ENCODE results near the gene RASGRP4. TPM values are rescaled to one million over a fixed set of nuclear protein-coding genes. Genes with fewer than 3 reads are reported as not detected.
"Not testable (repeated sequence)": the region's sequence is repeated elsewhere in the genome, so short reads cannot be mapped to it uniquely, and the experiment has no call there.

The RASGRP4 gene
- total RNA-seq, 1 donor from 2014 or later = 1.0 TPM

DNA sequence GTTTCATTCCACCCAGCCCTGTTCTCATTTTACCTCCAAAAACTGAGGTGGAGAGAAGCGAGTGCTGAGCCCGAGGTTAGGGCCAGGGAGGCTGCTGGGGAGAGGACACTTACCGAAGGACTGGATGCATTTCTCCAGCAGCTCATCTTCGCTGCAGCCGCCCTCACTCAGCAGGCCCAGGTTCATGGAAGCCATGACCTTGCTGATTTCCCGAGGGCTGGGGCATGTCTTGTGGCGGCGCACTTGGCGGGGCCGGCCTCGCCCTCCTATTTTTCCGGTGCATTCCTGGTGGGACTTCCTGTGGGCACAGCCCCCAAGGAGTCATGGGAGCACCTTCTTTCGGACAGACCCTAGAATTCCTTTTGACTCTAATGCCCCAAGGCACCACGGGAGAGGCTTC is 4.2 kb downstream of the RASGRP4 start:
- Histone ChIP-seq H3K27ac (ENCODE audit: low read depth, low read length) (no peak overlapping the region), H3K4me1 (ENCODE audit: control insufficient read depth in 3 of 3, insufficient read depth in 3 of 3, low read length in 3 of 3) (peaks cover 3 to 6% (median 5%) of the 10 kb centered on the region in 3 donors), H3K27me3 (ENCODE audit: control insufficient read depth in 3 of 3, insufficient read depth in 3 of 3, low read length in 3 of 3) (peaks cover 0 to 9% (median 3%) of the 10 kb centered on the region in 3 donors), H3K4me3 (ENCODE audit: low read length in 3 of 3) (no peak overlapping the region), H3K9ac (ENCODE audit: low read depth in 1 of 3, low read length in 3 of 3) (no peak overlapping the region), H3K36me3 (ENCODE audit: control insufficient read depth in 3 of 3, insufficient read depth in 3 of 3, low read length in 3 of 3) (no peaks in the 10 kb centered on the region), H3K9me3 (ENCODE audit: control insufficient read depth in 3 of 3, low read length in 3 of 3) (no peaks in the 10 kb centered on the region)

DNA sequence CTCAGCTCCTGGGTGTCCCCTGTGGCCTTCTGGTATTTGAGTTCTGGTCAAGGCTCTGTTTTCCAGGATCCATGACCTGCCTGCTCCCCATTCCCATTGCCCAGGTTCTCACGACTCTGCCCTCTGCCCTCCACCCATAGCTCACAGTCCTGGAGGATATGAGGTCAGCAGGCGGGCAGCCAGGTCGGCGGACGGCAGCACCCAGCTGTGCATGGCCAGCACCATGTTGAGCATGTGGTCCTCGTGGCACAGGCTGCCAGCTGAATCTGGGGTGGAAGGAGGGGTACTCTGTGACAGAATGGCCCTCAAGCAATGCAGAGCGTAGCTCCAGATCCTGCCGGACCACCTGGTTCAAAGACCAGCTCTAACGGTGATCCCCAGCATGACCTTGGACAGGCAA is 5.1 kb downstream of the RASGRP4 start:
- no peaks in the 10 kb centered on the region for H3K36me3 ChIP-seq (ENCODE audit: control insufficient read depth in 3 of 3, insufficient read depth in 3 of 3, low read length in 3 of 3)
- no peaks in the 10 kb centered on the region for H3K9me3 ChIP-seq (ENCODE audit: control insufficient read depth in 3 of 3, low read length in 3 of 3)
- H3K4me1 ChIP-seq (ENCODE audit: control insufficient read depth in 3 of 3, insufficient read depth in 3 of 3, low read length in 3 of 3) = peaks cover 3 to 6% (median 5%) of the 10 kb centered on the region in 3 donors
- no peak overlapping the region for H3K4me3 ChIP-seq (ENCODE audit: low read length in 3 of 3)
- no peak overlapping the region for H3K9ac ChIP-seq (ENCODE audit: low read depth in 1 of 3, low read length in 3 of 3)
- H3K27ac ChIP-seq (ENCODE audit: low read depth, low read length) = no peak overlapping the region
- peaks cover 0 to 9% (median 3%) of the 10 kb centered on the region in 3 donors for H3K27me3 ChIP-seq (ENCODE audit: control insufficient read depth in 3 of 3, insufficient read depth in 3 of 3, low read length in 3 of 3)

DNA sequence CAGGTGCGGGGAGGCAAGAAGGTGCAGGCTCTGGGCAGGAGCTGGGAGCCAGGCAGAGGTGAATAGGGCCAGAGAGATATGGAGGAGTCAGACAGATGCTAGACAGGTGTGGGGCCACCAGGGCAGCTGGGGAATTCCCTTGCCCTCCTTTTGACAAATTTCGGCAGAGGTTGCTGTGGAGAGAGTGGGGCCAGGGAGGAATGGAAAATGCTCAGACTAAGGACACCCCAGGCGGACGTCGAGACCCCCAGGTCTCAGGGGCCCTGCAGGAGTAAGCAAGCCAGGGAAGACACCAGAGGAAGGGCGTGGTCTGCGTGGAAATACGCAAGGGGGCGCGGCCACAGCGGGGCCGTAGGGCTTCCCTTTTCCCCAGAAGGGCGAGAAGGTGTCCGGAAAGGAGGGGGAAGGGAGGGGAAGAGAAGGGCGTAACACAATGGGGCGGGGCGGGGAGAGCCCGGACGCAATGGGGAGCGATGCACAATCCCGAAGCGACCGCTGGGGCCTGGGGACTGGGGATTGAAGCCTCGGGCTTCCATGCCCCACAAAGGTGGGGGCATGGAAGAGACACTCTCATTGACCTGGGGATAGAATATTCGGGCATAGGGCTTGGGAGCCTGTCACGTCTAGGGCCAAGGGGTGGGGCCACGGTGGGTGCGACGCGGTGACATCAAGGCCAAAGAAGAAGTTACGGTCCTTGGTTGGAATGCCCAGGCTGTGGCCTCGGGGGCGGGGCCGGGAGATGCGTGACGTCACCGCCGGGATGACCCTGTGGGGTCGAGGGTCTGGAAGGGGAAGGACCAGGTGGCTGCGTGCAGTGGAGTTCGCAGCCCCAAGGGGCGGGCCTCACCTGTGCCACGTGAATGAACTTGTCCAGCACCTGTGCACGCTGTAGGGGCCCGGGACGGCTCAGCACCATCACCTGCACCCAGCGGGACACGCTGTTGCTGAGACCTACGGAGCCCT is 8.2 kb downstream of the RASGRP4 start:
- Histone ChIP-seq H3K4me3 (ENCODE audit: low read length in 3 of 3) (peak overlapping the region in 2 of 3 donors; percentile 20 to 35), H3K27me3 (ENCODE audit: control insufficient read depth in 3 of 3, insufficient read depth in 3 of 3, low read length in 3 of 3) (peaks cover 0 to 8% (median 3%) of the 10 kb centered on the region in 3 donors), H3K36me3 (ENCODE audit: control insufficient read depth in 3 of 3, insufficient read depth in 3 of 3, low read length in 3 of 3) (no peaks in the 10 kb centered on the region), H3K9ac (ENCODE audit: low read depth in 1 of 3, low read length in 3 of 3) (peak overlapping the region in 1 of 3 donors; percentile 40), H3K27ac (ENCODE audit: low read depth, low read length) (no peak overlapping the region), H3K4me1 (ENCODE audit: control insufficient read depth in 3 of 3, insufficient read depth in 3 of 3, low read length in 3 of 3) (peaks cover 3 to 6% (median 5%) of the 10 kb centered on the region in 3 donors), H3K9me3 (ENCODE audit: control insufficient read depth in 3 of 3, low read length in 3 of 3) (no peaks in the 10 kb centered on the region)

DNA sequence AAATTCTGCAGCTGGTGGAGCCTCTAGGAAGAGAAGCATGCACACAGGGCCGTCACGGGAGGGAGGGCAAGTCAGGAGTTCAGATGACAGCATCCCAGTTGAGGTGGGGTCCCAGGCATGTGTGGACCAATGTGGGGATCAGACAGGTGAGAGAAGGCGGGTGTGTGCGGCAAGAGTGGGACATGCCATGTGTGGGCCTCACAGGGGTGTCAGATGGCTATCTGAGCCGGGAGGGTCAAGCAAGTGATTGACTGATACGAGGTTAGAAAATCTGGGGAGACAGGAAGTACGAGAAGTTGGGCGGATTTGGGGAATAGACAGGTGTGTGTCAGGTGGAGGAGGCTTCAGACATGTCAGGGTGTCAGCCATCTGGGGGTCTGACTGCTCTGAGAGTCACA is 8.9 kb downstream of the RASGRP4 start:
- Histone ChIP-seq H3K9ac (ENCODE audit: low read depth in 1 of 3, low read length in 3 of 3) (peak overlapping the region in 1 of 3 donors; percentile 40), H3K36me3 (ENCODE audit: control insufficient read depth in 3 of 3, insufficient read depth in 3 of 3, low read length in 3 of 3) (no peaks in the 10 kb centered on the region), H3K27me3 (ENCODE audit: control insufficient read depth in 3 of 3, insufficient read depth in 3 of 3, low read length in 3 of 3) (peaks cover 0 to 7% (median 3%) of the 10 kb centered on the region in 3 donors), H3K9me3 (ENCODE audit: control insufficient read depth in 3 of 3, low read length in 3 of 3) (no peaks in the 10 kb centered on the region), H3K4me3 (ENCODE audit: low read length in 3 of 3) (no peak overlapping the region), H3K4me1 (ENCODE audit: control insufficient read depth in 3 of 3, insufficient read depth in 3 of 3, low read length in 3 of 3) (peaks cover 3 to 6% (median 5%) of the 10 kb centered on the region in 3 donors), H3K27ac (ENCODE audit: low read depth, low read length) (no peak overlapping the region)

DNA sequence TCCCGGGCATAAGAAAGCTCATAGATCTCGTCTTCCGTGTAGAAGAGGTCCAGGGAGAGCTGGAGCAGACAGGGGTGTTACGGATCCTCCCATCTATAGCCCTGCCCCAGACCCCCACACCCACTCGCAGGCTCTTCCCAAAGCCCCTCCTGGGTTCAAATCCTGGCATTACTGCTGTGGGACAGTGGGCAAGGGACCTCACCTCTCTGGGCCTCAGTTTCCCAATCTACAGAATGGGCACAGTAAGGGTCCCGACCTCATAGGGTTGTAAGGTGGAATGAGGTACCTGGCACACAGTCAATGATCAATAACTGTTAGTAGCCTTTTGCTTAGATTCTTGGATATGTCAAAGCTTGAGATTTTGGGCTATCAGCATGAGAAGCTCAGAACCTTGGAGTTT is 12.6 kb downstream of the RASGRP4 start:
- peaks cover 3 to 5% (median 5%) of the 10 kb centered on the region in 3 donors for H3K4me1 ChIP-seq (ENCODE audit: control insufficient read depth in 3 of 3, insufficient read depth in 3 of 3, low read length in 3 of 3)
- H3K27me3 ChIP-seq (ENCODE audit: control insufficient read depth in 3 of 3, insufficient read depth in 3 of 3, low read length in 3 of 3) = no peaks in the 10 kb centered on the region
- H3K36me3 ChIP-seq (ENCODE audit: control insufficient read depth in 3 of 3, insufficient read depth in 3 of 3, low read length in 3 of 3) = no peaks in the 10 kb centered on the region
- H3K9me3 ChIP-seq (ENCODE audit: control insufficient read depth in 3 of 3, low read length in 3 of 3) = no peaks in the 10 kb centered on the region
- H3K9ac ChIP-seq (ENCODE audit: low read depth in 1 of 3, low read length in 3 of 3) = no peak overlapping the region
- H3K4me3 ChIP-seq (ENCODE audit: low read length in 3 of 3) = no peak overlapping the region
- no peak overlapping the region for H3K27ac ChIP-seq (ENCODE audit: low read depth, low read length)

DNA sequence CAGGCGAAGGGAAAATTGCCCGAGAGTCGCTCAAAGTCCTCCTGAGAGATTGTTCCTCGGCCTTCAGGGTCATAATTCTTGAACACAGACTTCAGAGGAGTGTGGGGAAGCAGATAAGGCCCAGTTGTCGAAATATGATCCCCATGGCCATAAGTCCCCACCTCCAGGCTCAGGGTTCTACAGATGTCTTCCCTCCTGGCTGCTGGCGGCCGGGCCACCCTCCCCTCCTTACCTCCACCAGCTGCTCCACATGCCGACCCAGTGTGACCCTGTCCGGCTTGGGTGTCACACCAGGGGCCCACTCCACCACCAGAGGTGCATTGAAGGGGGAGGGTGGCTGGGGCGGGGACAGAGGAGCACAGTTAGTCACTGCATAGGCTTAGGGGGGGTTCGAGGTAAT is 13.1 kb downstream of the RASGRP4 start:
- H3K36me3 ChIP-seq (ENCODE audit: control insufficient read depth in 3 of 3, insufficient read depth in 3 of 3, low read length in 3 of 3) = no peaks in the 10 kb centered on the region
- H3K9me3 ChIP-seq (ENCODE audit: control insufficient read depth in 3 of 3, low read length in 3 of 3) = no peaks in the 10 kb centered on the region
- no peak overlapping the region for H3K27ac ChIP-seq (ENCODE audit: low read depth, low read length)
- H3K27me3 ChIP-seq (ENCODE audit: control insufficient read depth in 3 of 3, insufficient read depth in 3 of 3, low read length in 3 of 3) = no peaks in the 10 kb centered on the region
- peaks cover under 1 to 3% (median under 1%) of the 10 kb centered on the region in 3 donors for H3K4me1 ChIP-seq (ENCODE audit: control insufficient read depth in 3 of 3, insufficient read depth in 3 of 3, low read length in 3 of 3)
- H3K9ac ChIP-seq (ENCODE audit: low read depth in 1 of 3, low read length in 3 of 3) = no peak overlapping the region
- H3K4me3 ChIP-seq (ENCODE audit: low read length in 3 of 3) = no peak overlapping the region

DNA sequence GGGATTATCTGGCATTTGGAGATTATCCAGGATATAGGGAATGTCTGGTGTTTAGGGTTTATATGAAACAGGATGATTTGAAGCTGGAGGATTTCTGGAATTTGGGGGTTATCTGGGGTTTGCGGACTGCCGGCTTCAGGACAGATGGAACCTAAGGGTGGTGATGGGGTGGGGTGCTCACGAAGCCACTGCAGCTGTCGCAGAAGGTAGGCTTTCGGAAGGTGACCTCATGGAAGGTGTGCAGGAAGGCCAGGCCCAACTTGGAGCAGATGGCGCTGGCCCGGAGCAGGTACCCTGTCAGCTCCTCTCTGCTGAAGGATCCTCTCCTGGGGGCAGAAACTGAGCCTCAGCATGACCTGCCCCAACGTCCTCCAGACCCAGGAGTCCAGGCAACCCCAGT is 13.5 kb downstream of the RASGRP4 start:
- no peaks in the 10 kb centered on the region for H3K9me3 ChIP-seq (ENCODE audit: control insufficient read depth in 3 of 3, low read length in 3 of 3)
- H3K9ac ChIP-seq (ENCODE audit: low read depth in 1 of 3, low read length in 3 of 3) = no peak overlapping the region
- no peak overlapping the region for H3K4me3 ChIP-seq (ENCODE audit: low read length in 3 of 3)
- no peaks in the 10 kb centered on the region for H3K4me1 ChIP-seq (ENCODE audit: control insufficient read depth in 3 of 3, insufficient read depth in 3 of 3, low read length in 3 of 3)
- no peaks in the 10 kb centered on the region for H3K36me3 ChIP-seq (ENCODE audit: control insufficient read depth in 3 of 3, insufficient read depth in 3 of 3, low read length in 3 of 3)
- no peaks in the 10 kb centered on the region for H3K27me3 ChIP-seq (ENCODE audit: control insufficient read depth in 3 of 3, insufficient read depth in 3 of 3, low read length in 3 of 3)
- no peak overlapping the region for H3K27ac ChIP-seq (ENCODE audit: low read depth, low read length)

DNA sequence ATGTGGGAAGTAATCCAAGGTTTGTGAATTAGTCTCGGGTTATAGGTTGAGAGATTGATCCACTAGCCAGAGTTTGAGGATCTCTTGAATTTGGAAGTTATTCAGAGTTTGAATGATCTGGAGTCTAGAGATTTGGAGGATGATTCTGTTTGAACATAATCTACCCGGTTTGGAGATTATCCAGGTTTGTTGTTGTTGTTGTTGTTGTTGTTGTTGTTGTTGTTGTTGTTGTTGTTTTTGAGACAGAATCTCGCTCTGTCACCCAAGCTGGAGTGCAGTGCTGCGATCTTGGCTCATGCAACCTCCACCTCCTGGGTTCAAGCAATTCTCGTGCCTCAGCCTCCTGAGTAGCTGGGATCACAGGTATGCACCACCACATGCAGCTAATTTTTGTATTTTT is 14.1 kb downstream of the RASGRP4 start:
- not testable (repeated sequence) for H3K4me1 ChIP-seq (ENCODE audit: control insufficient read depth in 3 of 3, insufficient read depth in 3 of 3, low read length in 3 of 3); H3K27ac ChIP-seq (ENCODE audit: low read depth, low read length); H3K9me3 ChIP-seq (ENCODE audit: control insufficient read depth in 3 of 3, low read length in 3 of 3); H3K9ac ChIP-seq (ENCODE audit: low read depth in 1 of 3, low read length in 3 of 3); H3K36me3 ChIP-seq (ENCODE audit: control insufficient read depth in 3 of 3, insufficient read depth in 3 of 3, low read length in 3 of 3); H3K4me3 ChIP-seq (ENCODE audit: low read length in 3 of 3); H3K27me3 ChIP-seq (ENCODE audit: control insufficient read depth in 3 of 3, insufficient read depth in 3 of 3, low read length in 3 of 3)

DNA sequence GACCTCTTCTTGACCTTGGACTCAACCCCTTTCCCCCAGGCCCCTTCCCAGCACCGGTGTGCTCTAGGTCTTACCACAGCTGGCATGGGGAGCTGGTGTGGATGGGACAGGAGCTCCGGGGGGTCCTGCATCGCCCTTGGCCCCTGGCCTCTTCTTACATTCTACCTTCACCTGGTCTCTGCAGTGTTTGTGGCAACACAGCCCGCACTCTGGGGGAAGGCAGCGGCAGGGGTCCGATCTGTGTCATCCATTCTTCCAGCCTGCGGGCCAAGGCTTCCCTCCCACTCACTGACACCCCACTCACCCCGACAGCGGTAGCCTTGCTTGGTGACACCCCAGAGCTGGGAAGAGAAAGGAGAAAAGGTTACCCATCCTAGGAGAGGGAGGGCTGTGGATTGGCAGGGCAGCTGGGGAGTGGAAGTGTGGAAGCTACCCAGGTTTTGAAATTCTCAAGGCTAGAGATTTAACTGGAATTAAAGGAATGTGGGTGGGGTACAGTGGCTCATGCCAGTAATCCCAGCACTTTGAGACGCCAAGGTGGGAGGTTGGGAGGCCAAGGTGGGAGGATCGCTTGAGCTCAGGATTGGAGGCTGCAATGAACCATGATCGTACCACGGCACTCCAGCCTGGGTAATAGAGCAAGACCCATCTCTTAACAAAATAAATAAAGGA is 14.8 kb downstream of the RASGRP4 start:
- H3K27ac ChIP-seq (ENCODE audit: low read depth, low read length) = no peak overlapping the region
- H3K4me3 ChIP-seq (ENCODE audit: low read length in 3 of 3) = no peak overlapping the region
- H3K9me3 ChIP-seq (ENCODE audit: control insufficient read depth in 3 of 3, low read length in 3 of 3) = no peaks in the 10 kb centered on the region
- no peaks in the 10 kb centered on the region for H3K27me3 ChIP-seq (ENCODE audit: control insufficient read depth in 3 of 3, insufficient read depth in 3 of 3, low read length in 3 of 3)
- H3K4me1 ChIP-seq (ENCODE audit: control insufficient read depth in 3 of 3, insufficient read depth in 3 of 3, low read length in 3 of 3) = no peaks in the 10 kb centered on the region
- H3K9ac ChIP-seq (ENCODE audit: low read depth in 1 of 3, low read length in 3 of 3) = no peak overlapping the region
- peaks cover 0 to 6% (median 3%) of the 10 kb centered on the region in 3 donors for H3K36me3 ChIP-seq (ENCODE audit: control insufficient read depth in 3 of 3, insufficient read depth in 3 of 3, low read length in 3 of 3)

DNA sequence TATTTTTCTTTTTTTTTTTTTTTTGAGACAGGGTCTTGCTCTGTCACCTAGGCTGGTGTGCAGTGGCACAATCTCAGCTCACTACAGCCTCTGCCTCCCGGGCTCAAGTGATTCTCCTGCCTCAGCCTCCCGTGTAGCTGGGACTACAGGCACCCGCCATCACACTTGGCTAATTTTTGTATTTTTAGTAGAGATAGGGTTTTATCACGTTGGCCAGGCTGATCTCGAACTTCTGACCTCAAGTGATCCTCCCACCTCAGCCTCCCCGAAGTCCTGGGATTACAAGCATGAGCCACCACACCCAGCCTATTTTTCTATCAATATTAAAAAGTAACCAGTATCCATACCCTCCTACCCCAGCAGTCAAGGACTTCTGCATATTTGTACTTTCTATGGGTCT is 15.6 kb downstream of the RASGRP4 start:
- not testable (repeated sequence) for H3K9me3 ChIP-seq (ENCODE audit: control insufficient read depth in 3 of 3, low read length in 3 of 3); H3K27me3 ChIP-seq (ENCODE audit: control insufficient read depth in 3 of 3, insufficient read depth in 3 of 3, low read length in 3 of 3); H3K27ac ChIP-seq (ENCODE audit: low read depth, low read length); H3K4me3 ChIP-seq (ENCODE audit: low read length in 3 of 3); H3K9ac ChIP-seq (ENCODE audit: low read depth in 1 of 3, low read length in 3 of 3); H3K4me1 ChIP-seq (ENCODE audit: control insufficient read depth in 3 of 3, insufficient read depth in 3 of 3, low read length in 3 of 3); H3K36me3 ChIP-seq (ENCODE audit: control insufficient read depth in 3 of 3, insufficient read depth in 3 of 3, low read length in 3 of 3)

Measured in skeletal muscle tissue (tissue), 4 donors.